ENCODE results near the gene ARHGEF10L. TPM values are rescaled to one million over a fixed set of nuclear protein-coding genes. Genes with fewer than 3 reads are reported as not detected.

Gene ARHGEF10L
- total RNA-seq, 1 donor from 2014 or later = 20.3 TPM

DNA sequence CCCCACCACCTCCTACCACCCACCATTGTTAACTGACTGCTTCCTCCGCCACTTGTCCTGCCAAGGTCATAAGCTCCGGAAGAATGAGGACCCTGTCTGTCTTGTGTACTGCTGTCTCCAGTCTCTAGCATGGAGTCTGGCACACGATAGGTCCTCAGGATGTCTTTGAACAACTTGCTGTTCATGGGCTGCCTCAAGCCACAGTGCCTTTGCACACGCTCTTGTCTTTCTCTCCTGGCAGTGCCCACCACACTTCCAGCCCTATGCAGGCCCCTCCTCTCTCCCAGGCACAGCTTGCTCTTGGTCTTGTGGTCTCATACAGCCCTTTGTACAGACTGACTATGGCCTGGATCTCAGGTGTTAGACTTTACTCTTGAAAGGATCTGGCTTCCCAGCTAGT is 97.6 kb downstream of the ARHGEF10L start:
- H3K9ac ChIP-seq = no peak overlapping the region
- H3K9me3 ChIP-seq (ENCODE audit: low read depth) = no peaks in the 10 kb centered on the region
- no peaks in the 10 kb centered on the region for H3K4me1 ChIP-seq
- no peak for DNase-seq (ENCODE audit: low spot score)
- no peaks in the 10 kb centered on the region for H3K36me3 ChIP-seq
- no peak for TF ChIP-seq EZH2 (IDR thresholded peaks at IDR 0.05)
- TF ChIP-seq, protein P1, sequence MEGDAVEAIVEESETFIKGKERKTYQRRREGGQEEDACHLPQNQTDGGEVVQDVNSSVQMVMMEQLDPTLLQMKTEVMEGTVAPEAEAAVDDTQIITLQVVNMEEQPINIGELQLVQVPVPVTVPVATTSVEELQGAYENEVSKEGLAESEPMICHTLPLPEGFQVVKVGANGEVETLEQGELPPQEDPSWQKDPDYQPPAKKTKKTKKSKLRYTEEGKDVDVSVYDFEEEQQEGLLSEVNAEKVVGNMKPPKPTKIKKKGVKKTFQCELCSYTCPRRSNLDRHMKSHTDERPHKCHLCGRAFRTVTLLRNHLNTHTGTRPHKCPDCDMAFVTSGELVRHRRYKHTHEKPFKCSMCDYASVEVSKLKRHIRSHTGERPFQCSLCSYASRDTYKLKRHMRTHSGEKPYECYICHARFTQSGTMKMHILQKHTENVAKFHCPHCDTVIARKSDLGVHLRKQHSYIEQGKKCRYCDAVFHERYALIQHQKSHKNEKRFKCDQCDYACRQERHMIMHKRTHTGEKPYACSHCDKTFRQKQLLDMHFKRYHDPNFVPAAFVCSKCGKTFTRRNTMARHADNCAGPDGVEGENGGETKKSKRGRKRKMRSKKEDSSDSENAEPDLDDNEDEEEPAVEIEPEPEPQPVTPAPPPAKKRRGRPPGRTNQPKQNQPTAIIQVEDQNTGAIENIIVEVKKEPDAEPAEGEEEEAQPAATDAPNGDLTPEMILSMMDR (IDR thresholded peaks at IDR 0.05) = no peak
- no peak for TF ChIP-seq EZH2phosphoT487 (IDR thresholded peaks at IDR 0.05)
- no peak overlapping the region for H3K4me2 ChIP-seq
- H3K27ac Mint-ChIP-seq = no peak overlapping the region
- no peak overlapping the region for H2AFZ ChIP-seq (replicated peaks)
- H3K4me3 Mint-ChIP-seq = no peak overlapping the region
- no peaks in the 10 kb centered on the region for H3K79me2 ChIP-seq (ENCODE audit: low read depth)
- H3K27me3 Mint-ChIP-seq (ENCODE audit: insufficient read depth, low read depth) = peaks cover 3% of the 10 kb centered on the region
- no peak overlapping the region for H3K27ac ChIP-seq
- peaks cover 26% of the 10 kb centered on the region for H3K36me3 Mint-ChIP-seq
- no peaks in the 10 kb centered on the region for H3K27me3 ChIP-seq
- H3F3A ChIP-seq (ENCODE audit: low read depth) = no peaks in the 10 kb centered on the region
- no peak overlapping the region for H3K4me3 ChIP-seq
- no peaks in the 10 kb centered on the region for H3K9me3 Mint-ChIP-seq
- H4K20me1 ChIP-seq (ENCODE audit: low read depth) = no peaks in the 10 kb centered on the region
- H3K4me1 Mint-ChIP-seq = peaks cover 2% of the 10 kb centered on the region

DNA sequence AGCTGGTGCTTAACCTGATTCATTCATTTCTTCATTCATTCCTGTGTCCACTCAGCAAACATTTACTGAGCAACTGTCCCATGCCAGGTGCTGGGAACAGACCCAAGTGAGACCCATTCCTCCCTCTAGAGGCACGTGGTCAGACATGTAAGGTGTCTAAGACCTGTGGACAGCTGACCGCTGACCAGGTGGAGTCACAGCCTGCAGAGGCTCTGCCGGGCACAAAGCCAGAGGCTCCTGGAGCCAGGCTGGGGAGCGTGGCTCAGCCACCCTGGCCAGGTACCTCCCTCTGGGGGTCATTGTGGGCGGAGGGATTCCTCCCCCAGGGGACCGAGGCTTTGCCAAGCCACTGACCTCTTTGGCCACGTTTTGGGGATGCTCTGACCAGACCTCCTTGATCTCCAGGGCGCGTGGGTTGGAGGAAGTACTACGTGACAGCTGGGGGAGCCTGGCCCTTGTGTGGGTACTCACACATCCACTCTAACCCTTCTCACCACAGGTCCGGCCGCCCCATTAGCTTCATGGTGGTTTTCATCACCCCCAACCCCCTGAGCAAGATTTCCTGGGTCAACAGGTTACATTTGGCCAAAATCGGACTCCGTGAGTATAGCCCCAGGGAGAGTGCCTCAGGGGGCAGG is 100.3 kb downstream of the ARHGEF10L start:
- no peaks in the 10 kb centered on the region for H3K9me3 Mint-ChIP-seq
- H3K9me3 ChIP-seq (ENCODE audit: low read depth) = no peaks in the 10 kb centered on the region
- no peaks in the 10 kb centered on the region for H3K27me3 ChIP-seq
- no peak overlapping the region for H3K27ac Mint-ChIP-seq
- no peak overlapping the region for H3K4me2 ChIP-seq
- no peak overlapping the region for H3K27ac ChIP-seq
- no peaks in the 10 kb centered on the region for H3K79me2 ChIP-seq (ENCODE audit: low read depth)
- H2AFZ ChIP-seq (replicated peaks) = no peak overlapping the region
- H3K4me3 ChIP-seq = no peak overlapping the region
- H3F3A ChIP-seq (ENCODE audit: low read depth) = no peaks in the 10 kb centered on the region
- no peak overlapping the region for H3K9ac ChIP-seq
- H3K4me3 Mint-ChIP-seq = no peak overlapping the region
- no peaks in the 10 kb centered on the region for H3K4me1 ChIP-seq
- H3K36me3 ChIP-seq = no peaks in the 10 kb centered on the region
- H3K4me1 Mint-ChIP-seq = peaks cover 2% of the 10 kb centered on the region
- TF ChIP-seq EZH2phosphoT487 (IDR thresholded peaks at IDR 0.05) (no peak), EZH2 (IDR thresholded peaks at IDR 0.05) (no peak)
- TF ChIP-seq, protein P1 (IDR thresholded peaks at IDR 0.05) = no peak
- DNase-seq (ENCODE audit: low spot score) = no peak
- H3K27me3 Mint-ChIP-seq (ENCODE audit: insufficient read depth, low read depth) = peaks cover 3% of the 10 kb centered on the region
- no peaks in the 10 kb centered on the region for H4K20me1 ChIP-seq (ENCODE audit: low read depth)
- H3K36me3 Mint-ChIP-seq = peaks cover 24% of the 10 kb centered on the region

DNA sequence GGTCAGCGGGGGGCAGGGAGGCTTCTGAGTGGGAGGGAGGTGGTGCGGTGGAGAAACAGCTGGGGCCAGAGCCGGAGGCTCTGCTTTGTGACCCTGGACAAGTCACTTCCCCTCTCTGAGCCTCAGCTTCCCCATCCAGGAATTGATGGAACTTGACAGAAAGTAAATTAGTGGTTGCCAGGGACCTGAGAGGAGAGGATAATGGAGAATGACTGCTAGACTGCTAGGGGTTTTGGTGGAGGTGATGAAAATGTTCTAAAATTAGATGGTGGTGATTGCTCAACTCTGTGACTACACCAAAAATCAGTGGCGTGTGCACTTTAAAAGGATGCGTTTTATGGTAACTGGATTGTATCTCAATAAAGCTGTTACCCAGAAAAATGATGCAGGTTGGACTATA is 100.9 kb downstream of the ARHGEF10L start:
- Histone ChIP-seq H4K20me1 (ENCODE audit: low read depth) (no peaks in the 10 kb centered on the region), H3K4me2 (no peak overlapping the region), H3K4me3 (no peak overlapping the region), H3K4me1 (no peaks in the 10 kb centered on the region), H3K36me3 (no peaks in the 10 kb centered on the region), H2AFZ (replicated peaks) (no peak overlapping the region), H3F3A (ENCODE audit: low read depth) (no peaks in the 10 kb centered on the region), H3K9ac (no peak overlapping the region), H3K9me3 (ENCODE audit: low read depth) (no peaks in the 10 kb centered on the region), H3K79me2 (ENCODE audit: low read depth) (no peaks in the 10 kb centered on the region), H3K27ac (no peak overlapping the region), H3K27me3 (no peaks in the 10 kb centered on the region)
- Mint-ChIP-seq H3K27ac (no peak overlapping the region), H3K4me1 (peaks cover 1% of the 10 kb centered on the region), H3K27me3 (ENCODE audit: insufficient read depth, low read depth) (peaks cover 5% of the 10 kb centered on the region), H3K4me3 (no peak overlapping the region), H3K9me3 (no peaks in the 10 kb centered on the region), H3K36me3 (peaks cover 26% of the 10 kb centered on the region)
- no peak for DNase-seq (ENCODE audit: low spot score)
- no peak for TF ChIP-seq EZH2 (IDR thresholded peaks at IDR 0.05)
- TF ChIP-seq EZH2phosphoT487 (IDR thresholded peaks at IDR 0.05) = no peak
- TF ChIP-seq, protein P1 (IDR thresholded peaks at IDR 0.05) = no peak

All from neural progenitor cell (in vitro differentiated cells).